Loucy (cell line): Measurements from ENCODE around the gene ZDHHC14.

Source experiments
- CTCF ChIP-seq: fragments of 200-600 bp; sonication (generic); conservative IDR thresholded peaks from 2 replicates; pipeline ENCODE4 v1.5.1; 2014; ENCODE audit warnings: mild to moderate bottlenecking, antibody characterized with exemption, low read length
- EZH2phosphoT487 ChIP-seq: fragments of 200-600 bp; IDR thresholded peaks from 2 replicates; pipeline ENCODE4 v1.6.1; 2018; ENCODE audit warnings: antibody characterized with exemption, mild to moderate bottlenecking, moderate library complexity, borderline replicate concordance

- TF ChIP-seq CTCF (no peak), EZH2phosphoT487 (no peak)
Measured at GRCh38 chr6:157649311-157650260, 268.6 kb downstream of the ZDHHC14 start.
